H9 (cell line): Measurements from ENCODE around the gene MISP3. TPM values are rescaled to one million over a fixed set of nuclear protein-coding genes. Genes with fewer than 3 reads are reported as not detected.

Experiments
- DNase-seq: peaks from one replicate; pipeline ENCODE4 v3.0.0-alpha.2; 2017
- H2AFZ ChIP-seq: one replicate; pipeline ENCODE4 v1.6.1; 2013; ENCODE audit warnings: mild to moderate bottlenecking, low read length, control low read depth, moderate library complexity
- H2AK5ac ChIP-seq: 2 replicates; pipeline ENCODE4 v1.6.1; 2013; ENCODE audit warnings: low read length, control low read depth, mixed read lengths; ENCODE audit not compliant: insufficient read length
- H2BK120ac ChIP-seq: one replicate; pipeline ENCODE4 v1.6.1; 2013; ENCODE audit warnings: low read depth, mild to moderate bottlenecking, low read length, control low read depth, inconsistent platforms; ENCODE audit not compliant: poor library complexity, severe bottlenecking
- H2BK12ac ChIP-seq: 2 replicates; pipeline ENCODE4 v1.6.1; 2013; ENCODE audit warnings: low read length, control low read depth, mixed read lengths, low read depth; ENCODE audit not compliant: insufficient read length
- H2BK15ac ChIP-seq: 2 replicates; pipeline ENCODE4 v1.6.1; 2013; ENCODE audit warnings: low read depth, low read length, control low read depth
- H2BK20ac ChIP-seq: one replicate; pipeline ENCODE4 v1.6.1; 2013; ENCODE audit warnings: low read depth, mild to moderate bottlenecking, low read length, control low read depth, inconsistent platforms; ENCODE audit not compliant: poor library complexity, severe bottlenecking
- H2BK5ac ChIP-seq: 2 replicates; pipeline ENCODE4 v1.6.1; 2013; ENCODE audit warnings: low read length, control low read depth, mixed read lengths; ENCODE audit not compliant: insufficient read length
- H3K14ac ChIP-seq: 2 replicates; pipeline ENCODE4 v1.6.1; 2013; ENCODE audit warnings: low read length, control low read depth; ENCODE audit not compliant: insufficient read depth
- H3K18ac ChIP-seq: 2 replicates; pipeline ENCODE4 v1.6.1; 2013; ENCODE audit warnings: low read depth, mild to moderate bottlenecking, mixed read lengths, low read length, control low read depth; ENCODE audit not compliant: insufficient read length
- H3K23ac ChIP-seq: 2 replicates; pipeline ENCODE4 v1.6.1; 2013; ENCODE audit warnings: low read length, control low read depth, mixed read lengths, low read depth; ENCODE audit not compliant: insufficient read length
- H3K23me2 ChIP-seq: 2 replicates; pipeline ENCODE4 v1.6.1; 2013; ENCODE audit warnings: low read depth, mild to moderate bottlenecking, mixed read lengths, low read length, control low read depth; ENCODE audit not compliant: insufficient read length, poor library complexity, severe bottlenecking
- H3K27ac ChIP-seq: 2 replicates; pipeline ENCODE4 v1.5.1; 2013; ENCODE audit warnings: low read length, control low read depth, mixed read lengths, low read depth; ENCODE audit not compliant: insufficient read length
- H3K27me3 ChIP-seq: 2 replicates; pipeline ENCODE4 v1.6.1; 2013; ENCODE audit warnings: low read length, control low read depth, inconsistent platforms; ENCODE audit not compliant: insufficient read depth
- H3K4ac ChIP-seq: 2 replicates; pipeline ENCODE4 v1.6.1; 2013; ENCODE audit warnings: low read depth, mild to moderate bottlenecking, control low read depth, inconsistent platforms, low read length, moderate library complexity
- H3K4me1 ChIP-seq: 2 replicates; pipeline ENCODE4 v1.6.1; 2013; ENCODE audit warnings: low read length, control low read depth, inconsistent platforms; ENCODE audit not compliant: insufficient read depth
- H3K4me2 ChIP-seq: 2 replicates; pipeline ENCODE4 v1.6.1; 2013; ENCODE audit warnings: low read length, control low read depth, mixed read lengths; ENCODE audit not compliant: insufficient read length, insufficient read depth
- H3K56ac ChIP-seq: 2 replicates; pipeline ENCODE4 v1.6.1; 2013; ENCODE audit warnings: low read depth, mild to moderate bottlenecking, mixed read lengths, low read length, control low read depth; ENCODE audit not compliant: insufficient read length
- H3K79me1 ChIP-seq: 2 replicates; pipeline ENCODE4 v1.6.1; 2013; ENCODE audit warnings: low read depth, mild to moderate bottlenecking, moderate library complexity, low read length, control low read depth, inconsistent platforms; ENCODE audit not compliant: insufficient read depth, poor library complexity, severe bottlenecking
- H3K79me2 ChIP-seq: 2 replicates; pipeline ENCODE4 v1.6.1; 2013; ENCODE audit warnings: low read length, control low read depth, inconsistent platforms; ENCODE audit not compliant: insufficient read depth
- H3K9ac ChIP-seq: 2 replicates; pipeline ENCODE4 v1.6.1; 2013; ENCODE audit warnings: low read length, control low read depth, mixed read lengths; ENCODE audit not compliant: insufficient read length; ENCODE audit errors: extremely low read depth
- H3K9me3 ChIP-seq: one replicate; pipeline ENCODE4 v1.6.1; 2013; ENCODE audit warnings: low read depth, low read length, inconsistent platforms; ENCODE audit not compliant: control insufficient read depth
- H3T11ph ChIP-seq: one replicate; pipeline ENCODE4 v1.6.1; 2013; ENCODE audit warnings: mild to moderate bottlenecking, low read length, control low read depth, inconsistent platforms
- H4K20me1 ChIP-seq: one replicate; pipeline ENCODE4 v1.6.1; 2013; ENCODE audit not compliant: control insufficient read depth, insufficient read length, insufficient read depth
- H4K5ac ChIP-seq: 2 replicates; pipeline ENCODE4 v1.6.1; 2013; ENCODE audit warnings: low read depth, mild to moderate bottlenecking, mixed read lengths, low read length, control low read depth; ENCODE audit not compliant: insufficient read length
- H4K8ac ChIP-seq: replicated peaks from 2 replicates; pipeline ENCODE4 v1.6.1; 2013; ENCODE audit warnings: low read length, control low read depth, mixed read lengths, low read depth; ENCODE audit not compliant: insufficient read length
- H4K91ac ChIP-seq: 2 replicates; pipeline ENCODE4 v1.6.1; 2013; ENCODE audit warnings: low read depth, mild to moderate bottlenecking, moderate library complexity, mixed read lengths, low read length, control low read depth; ENCODE audit not compliant: insufficient read length
- H3K27ac Mint-ChIP-seq, 3 experiments: 2 replicates in 2 of 3; 3 replicates in 1 of 3; pipeline ENCODE4 v1.8.0; 2020 to 2021; ENCODE audit warnings: mixed read lengths in 3 of 3, mild to moderate bottlenecking in 1 of 3, moderate library complexity in 1 of 3
- H3K27me3 Mint-ChIP-seq: 2 replicates; pipeline ENCODE4 v1.8.0; 2021; ENCODE audit warnings: low read depth, mild to moderate bottlenecking, moderate library complexity, mixed read lengths
- H3K36me3 Mint-ChIP-seq, 3 experiments: 2 replicates in 2 of 3; 3 replicates in 1 of 3; pipeline ENCODE4 v1.8.0; 2020 to 2021; ENCODE audit warnings: low read depth in 3 of 3, mixed read lengths in 3 of 3; ENCODE audit not compliant: insufficient read depth in 1 of 3
- H3K4me1 Mint-ChIP-seq, 2 experiments: 2 replicates each; pipeline ENCODE4 v1.8.0; 2020; ENCODE audit warnings: mixed read lengths in 2 of 2
- H3K4me3 Mint-ChIP-seq, 2 experiments: 2 replicates in 1 of 2; 3 replicates in 1 of 2; pipeline ENCODE4 v1.8.0; 2020 to 2021; ENCODE audit warnings: mild to moderate bottlenecking in 2 of 2, mixed read lengths in 2 of 2, moderate library complexity in 1 of 2
- H3K9me3 Mint-ChIP-seq, 2 experiments: 2 replicates in 1 of 2; 3 replicates in 1 of 2; pipeline ENCODE4 v1.8.0; 2020; ENCODE audit warnings: mild to moderate bottlenecking in 2 of 2, mixed read lengths in 2 of 2, moderate library complexity in 1 of 2
- CTCF ChIP-seq: fragments of 200-600 bp; sonication (generic); conservative IDR thresholded peaks from 3 replicates; pipeline ENCODE4 v1.8.0; 2021; ENCODE audit warnings: antibody characterized with exemption, mild to moderate bottlenecking
- WGBS: extraction: QIAGEN DNeasy Blood & Tissue Kit; methylation state at CpG from one replicate; pipeline ENCODE4 v1.1.7; 2013; ENCODE audit warnings: missing lambda C conversion rate, low lambda C conversion rate, mixed read lengths; ENCODE audit not compliant: insufficient read length; ENCODE audit errors: extremely low coverage; 5-methylcytosine and 5-hydroxymethylcytosine counted together
- total RNA-seq: library from RNA; stranded (reverse); gene quantifications from 2 replicates; pipeline ENCODE4 v1.2.1, GENCODE V29; 2021

Gene MISP3
- total RNA-seq, 1 experiment from 2014 or later = 0.26 TPM

GRCh38 chr19:14119644-14120496 is 47.3 kb downstream of the MISP3 start:
- Histone ChIP-seq H4K20me1 (no peaks in the 10 kb centered on the region), H3K79me1 (no peaks in the 10 kb centered on the region), H3K4me2 (no peak overlapping the region), H2AFZ (no peak overlapping the region), H3K9ac (no peak overlapping the region), H3K4ac (no peak overlapping the region), H3K23ac (no peak overlapping the region), H2BK120ac (no peak overlapping the region), H4K91ac (no peak overlapping the region), H4K8ac (no peak overlapping the region), H3K18ac (no peak overlapping the region), H3K27me3 (no peaks in the 10 kb centered on the region; the same call in 1 of the 2 replicates), H3K4me1 (peaks cover 2% of the 10 kb centered on the region; the same call in 1 of the 2 replicates), H4K5ac (no peak overlapping the region), H3K23me2 (peaks cover 16% of the 10 kb centered on the region), H2AK5ac (no peak overlapping the region), H3K9me3 (no peaks in the 10 kb centered on the region), H2BK15ac (no peak overlapping the region), H2BK12ac (no peak overlapping the region), H2BK20ac (no peak overlapping the region), H2BK5ac (no peak overlapping the region), H3K14ac (no peak overlapping the region), H3K27ac (no peak overlapping the region), H3K79me2 (peaks cover 2% of the 10 kb centered on the region; the same call in 1 of the 2 replicates), H3T11ph (no peak overlapping the region), H3K56ac (no peak overlapping the region)
- Mint-ChIP-seq H3K27me3 (peaks cover 2% of the 10 kb centered on the region; the same call in 1 of the 2 replicates), H3K36me3 (peaks cover 19 to 39% (median 31%) of the 10 kb centered on the region in 3 experiments), H3K4me3 (no peak overlapping the region; a peak in 1 of 5 replicates), H3K9me3 (no peaks in the 10 kb centered on the region), H3K4me1 (peaks cover 18 to 21% of the 10 kb centered on the region in 2 experiments), H3K27ac (peak overlapping the region in 1 of 3 experiments; percentile 47; a peak in 2 of 7 replicates)
- DNase-seq = no peak
- TF ChIP-seq CTCF = no peak
- no CpG with 5 or more reads among the region's 7 CpGs for WGBS
